ENCODE data around the gene OR5H2.

Gene OR5H2

GRCh38 chr3:98331329-98331728 lies 49.0 kb downstream of the OR5H2 start:
- DNase-seq (ENCODE audit: low read depth in 2 of 2) = no peak
